ENCODE measurements around the gene ONECUT3. TPM values are rescaled to one million over a fixed set of nuclear protein-coding genes. Genes with fewer than 3 reads are reported as not detected.

The ONECUT3 gene
- total and polyA plus RNA-seq, 2 donors (not counting 3 experiments of a cell fraction or from before 2014, with no cell fraction given): not detected

GRCh38 chr19:1791879-1792278 is 38.6 kb downstream of the ONECUT3 start:
- no peaks in the 10 kb centered on the region for H3K79me2 ChIP-seq (ENCODE audit: control insufficient read depth, insufficient read depth, low read length)
- DNase-seq (ENCODE audit: low read depth, low spot score): no peak
- intact Hi-C loops (cut with micrococcal nuclease) (no loop called here), dilution Hi-C loops (cut with MboI; ENCODE audit: extremely low pct_ligation_motif_present, low sequenced_read_pairs) (no loop called here)
- no TSS peak for BruUV-seq (replicated peaks)
- H3K9me1 ChIP-seq (replicated peaks; ENCODE audit: control insufficient read depth, extremely low read depth, insufficient read depth, low read length): no peaks in the 10 kb centered on the region
- no peaks in the 10 kb centered on the region for H3K36me3 ChIP-seq (ENCODE audit: control insufficient read depth in 2 of 2, extremely low read depth in 1 of 2, insufficient read depth in 2 of 2, low read length in 2 of 2)
- TF ChIP-seq MYC (IDR thresholded peaks at IDR 0.05; ENCODE audit: low read depth, low read length) (no peak), POLR2A (IDR thresholded peaks at IDR 0.05; ENCODE audit: low read depth, low read length) (no peak), GATA2 (IDR thresholded peaks at IDR 0.05; ENCODE audit: insufficient read depth, insufficient read length, low read depth, low read length) (no peak), EZH2 (IDR thresholded peaks at IDR 0.05; ENCODE audit: borderline replicate concordance, low read depth, low read length, severe bottlenecking) (no peak), FOS (IDR thresholded peaks at IDR 0.05; ENCODE audit: borderline replicate concordance, insufficient read depth, low read length) (no peak), JUN (IDR thresholded peaks at IDR 0.05; ENCODE audit: borderline replicate concordance, insufficient read depth, insufficient read length, low read depth) (no peak), POLR2AphosphoS5 (IDR thresholded peaks at IDR 0.05; ENCODE audit: insufficient read depth, low read depth, low read length) (no peak)
- TF ChIP-seq, protein P1, sequence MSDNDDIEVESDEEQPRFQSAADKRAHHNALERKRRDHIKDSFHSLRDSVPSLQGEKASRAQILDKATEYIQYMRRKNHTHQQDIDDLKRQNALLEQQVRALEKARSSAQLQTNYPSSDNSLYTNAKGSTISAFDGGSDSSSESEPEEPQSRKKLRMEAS (IDR thresholded peaks at IDR 0.05; ENCODE audit: insufficient read depth, insufficient read length): no peak
- TF ChIP-seq, protein P2, sequence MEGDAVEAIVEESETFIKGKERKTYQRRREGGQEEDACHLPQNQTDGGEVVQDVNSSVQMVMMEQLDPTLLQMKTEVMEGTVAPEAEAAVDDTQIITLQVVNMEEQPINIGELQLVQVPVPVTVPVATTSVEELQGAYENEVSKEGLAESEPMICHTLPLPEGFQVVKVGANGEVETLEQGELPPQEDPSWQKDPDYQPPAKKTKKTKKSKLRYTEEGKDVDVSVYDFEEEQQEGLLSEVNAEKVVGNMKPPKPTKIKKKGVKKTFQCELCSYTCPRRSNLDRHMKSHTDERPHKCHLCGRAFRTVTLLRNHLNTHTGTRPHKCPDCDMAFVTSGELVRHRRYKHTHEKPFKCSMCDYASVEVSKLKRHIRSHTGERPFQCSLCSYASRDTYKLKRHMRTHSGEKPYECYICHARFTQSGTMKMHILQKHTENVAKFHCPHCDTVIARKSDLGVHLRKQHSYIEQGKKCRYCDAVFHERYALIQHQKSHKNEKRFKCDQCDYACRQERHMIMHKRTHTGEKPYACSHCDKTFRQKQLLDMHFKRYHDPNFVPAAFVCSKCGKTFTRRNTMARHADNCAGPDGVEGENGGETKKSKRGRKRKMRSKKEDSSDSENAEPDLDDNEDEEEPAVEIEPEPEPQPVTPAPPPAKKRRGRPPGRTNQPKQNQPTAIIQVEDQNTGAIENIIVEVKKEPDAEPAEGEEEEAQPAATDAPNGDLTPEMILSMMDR (IDR thresholded peaks at IDR 0.05; ENCODE audit: extremely low read depth in 1 of 2, insufficient read depth in 1 of 2, low read depth in 1 of 2, low read length in 2 of 2): no peak
- no peak overlapping the region for H3K27ac ChIP-seq (ENCODE audit: insufficient read depth, low read depth, low read length)
- H3K27me3 ChIP-seq (ENCODE audit: control insufficient read depth in 2 of 2, insufficient read depth in 2 of 2, low read length in 2 of 2): no peaks in the 10 kb centered on the region
- no peak overlapping the region for H2AFZ ChIP-seq (ENCODE audit: low read depth, low read length)
- H3K4me3 ChIP-seq (replicated peaks in 1 of 3; ENCODE audit: insufficient read depth in 1 of 3, low read depth in 1 of 3, low read length in 3 of 3): no peak overlapping the region
- no peaks in the 10 kb centered on the region for H3K9me3 ChIP-seq (replicated peaks; ENCODE audit: control insufficient read depth, insufficient read depth, low read length)
- no peak overlapping the region for H3K9ac ChIP-seq (replicated peaks; ENCODE audit: extremely low read depth, insufficient read depth, low read length)
- no peaks in the 10 kb centered on the region for H4K20me1 ChIP-seq (replicated peaks; ENCODE audit: control insufficient read depth, extremely low read depth, insufficient read depth, low read length)
- no peak for FAIRE-seq
- ChIA-PET CTCF (interaction anchor here (0.6 to 5.6 kb wide), 4 partner anchors 24 to 245 kb away, joined by 3 to 38 read pairs (median 12); no protein-coding TSS in a partner anchor), POLR2A (interaction anchor here (1.2 kb wide), 1 partner anchor 26 kb away, joined by 5 read pairs; no protein-coding TSS in a partner anchor)
- H3K4me1 ChIP-seq (ENCODE audit: control insufficient read depth, extremely low read depth, insufficient read depth, low read length): no peaks in the 10 kb centered on the region
- H3K4me2 ChIP-seq (ENCODE audit: insufficient read depth, low read length): no peak overlapping the region
